Hepatocyte (in vitro differentiated cells): ENCODE results near the gene GUCY1A2. TPM values are rescaled to one million over a fixed set of nuclear protein-coding genes. Genes with fewer than 3 reads are reported as not detected.

ENCODE experiments used
- DNase-seq: peaks from one replicate; pipeline ENCODE4 v3.0.0-alpha.2; 2016; ENCODE audit warnings: low spot score
- H2AFZ ChIP-seq: fragments of 200-600 bp; sonication (generic); 2 replicates; pipeline ENCODE4 v1.6.0; 2016; ENCODE audit warnings: antibody characterized with exemption, mild to moderate bottlenecking
- H3K27ac ChIP-seq: fragments of 200-600 bp; sonication (generic); 2 replicates; pipeline ENCODE4 v1.5.1; 2016; ENCODE audit warnings: mild to moderate bottlenecking
- H3K27me3 ChIP-seq: fragments of 200-600 bp; sonication (generic); 2 replicates; pipeline ENCODE4 v1.6.1; 2016
- H3K36me3 ChIP-seq: fragments of 200-600 bp; sonication (generic); replicated peaks from 2 replicates; pipeline ENCODE4 v1.5.1; 2016; ENCODE audit warnings: low read depth; ENCODE audit not compliant: insufficient read depth
- H3K4me1 ChIP-seq: fragments of 200-600 bp; sonication (generic); 2 replicates; pipeline ENCODE4 v1.5.1; 2016; ENCODE audit warnings: mild to moderate bottlenecking, moderate library complexity; ENCODE audit not compliant: insufficient read depth
- H3K4me2 ChIP-seq: fragments of 200-600 bp; sonication (generic); 2 replicates; pipeline ENCODE4 v1.6.0; 2016
- H3K4me3 ChIP-seq: fragments of 200-600 bp; sonication (generic); 2 replicates; pipeline ENCODE4 v1.5.1; 2016; ENCODE audit warnings: mild to moderate bottlenecking
- H3K79me2 ChIP-seq: fragments of 200-600 bp; sonication (generic); 2 replicates; pipeline ENCODE4 v1.6.0; 2017; ENCODE audit warnings: mild to moderate bottlenecking
- H3K9me2 ChIP-seq: fragments of 200-600 bp; sonication (generic); replicated peaks from 2 replicates; pipeline ENCODE4 v1.6.0; 2017; ENCODE audit warnings: mild to moderate bottlenecking; ENCODE audit not compliant: insufficient read depth
- H3K9me3 ChIP-seq: fragments of 200-600 bp; sonication (generic); 2 replicates; pipeline ENCODE4 v1.5.1; 2016; ENCODE audit warnings: low read depth, mild to moderate bottlenecking
- H4K20me1 ChIP-seq: fragments of 200-600 bp; sonication (generic); 2 replicates; pipeline ENCODE4 v1.6.0; 2016; ENCODE audit warnings: mild to moderate bottlenecking; ENCODE audit not compliant: insufficient read depth, poor library complexity, severe bottlenecking
- EZH2 ChIP-seq: fragments of 200-600 bp; sonication (generic); IDR thresholded peaks from 2 replicates; pipeline ENCODE4 v1.6.1; 2016; ENCODE audit warnings: antibody characterized with exemption, mild to moderate bottlenecking, borderline replicate concordance
- EZH2phosphoT487 ChIP-seq: fragments of 200-600 bp; sonication (generic); IDR thresholded peaks from one replicate; pipeline ENCODE4 v1.6.1; 2018; ENCODE audit warnings: antibody characterized with exemption, mild to moderate bottlenecking, low read depth, moderate library complexity; ENCODE audit not compliant: unreplicated experiment, severe bottlenecking
- WGBS: methylation state at CpG from one replicate; pipeline ENCODE4 v1.1.6; 2016; ENCODE audit warnings: low lambda C conversion rate; ENCODE audit errors: missing lambda C conversion rate; 5-methylcytosine and 5-hydroxymethylcytosine counted together
- polyA plus RNA-seq: library from polyadenylated mRNA; unstranded; fragments of >200 nt; fragmentation: Nextera tagmentation; extraction: Ambion mirVana; gene quantifications from 2 replicates; pipeline ENCODE4 v1.2.1, GENCODE V29; 2016
- total RNA-seq: library from RNA; depleted of rRNA; stranded (reverse); fragments of >200 nt; gene quantifications from 2 replicates; pipeline ENCODE4 v1.2.3, GENCODE V29; 2014
- TF ChIP-seq, protein P1 (sequence below): fragments of 200-600 bp; sonication (generic); IDR thresholded peaks from 2 replicates; pipeline ENCODE4 v1.5.1; 2016; ENCODE audit warnings: antibody characterized with exemption, mild to moderate bottlenecking; ENCODE audit not compliant: poor library complexity

GUCY1A2 gene
- total and polyA plus RNA-seq, 2 experiments from 2014 or later = 3.3 to 9.1 TPM

DNA sequence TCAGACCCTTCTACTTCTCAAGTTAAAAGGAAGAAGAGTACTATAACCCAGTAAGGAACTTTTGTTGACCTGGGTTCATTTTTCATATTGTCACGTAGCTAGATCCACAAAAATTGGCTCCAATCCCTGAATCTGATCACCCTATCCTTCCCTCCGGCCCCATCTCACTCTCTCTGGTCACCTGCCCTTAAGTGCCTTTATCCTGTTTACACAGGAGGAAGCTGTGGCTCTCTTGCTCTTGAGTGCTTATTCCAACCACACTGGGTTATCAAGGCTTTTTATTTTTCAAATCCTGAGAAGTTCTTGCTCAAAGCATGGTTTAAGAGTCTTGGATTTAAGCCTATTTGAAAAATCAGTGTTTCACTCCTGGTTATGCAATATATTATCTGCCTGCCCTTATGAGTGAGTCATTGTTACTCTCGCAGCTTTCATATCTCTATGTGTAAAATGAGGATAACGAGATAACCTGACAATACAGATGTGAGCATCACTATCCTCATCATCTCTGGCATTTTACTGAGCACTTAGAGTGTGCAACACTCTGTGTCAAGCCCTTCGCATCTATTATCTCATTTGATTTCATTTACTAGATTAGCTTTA, 293.9 kb downstream of the GUCY1A2 start:
- DNase-seq = no peak

DNA sequence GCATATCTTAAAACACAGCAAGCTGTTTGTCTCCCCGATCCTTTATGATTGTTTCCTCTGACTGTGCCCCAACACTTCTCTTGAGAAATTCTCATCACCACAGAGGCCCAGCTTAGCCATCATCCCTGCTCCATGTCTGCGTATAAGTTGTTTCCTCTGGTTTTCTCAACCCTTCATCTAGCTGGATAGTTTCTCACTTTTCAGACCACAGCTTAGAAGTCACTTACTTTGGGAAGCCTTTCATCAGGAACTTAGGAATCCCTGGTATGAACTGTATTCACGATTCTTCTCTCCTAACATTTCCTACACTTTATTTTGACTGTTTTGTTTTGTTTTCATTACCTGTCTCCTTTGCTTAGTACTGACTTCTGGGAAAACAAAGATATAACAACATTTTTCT, 295.2 kb downstream of the GUCY1A2 start:
- Histone ChIP-seq H3K4me2 (no peak overlapping the region), H3K79me2 (no peaks in the 10 kb centered on the region), H3K4me1 (no peaks in the 10 kb centered on the region), H3K9me2 (no peaks in the 10 kb centered on the region), H3K27ac (no peak overlapping the region), H3K9me3 (no peaks in the 10 kb centered on the region), H2AFZ (no peak overlapping the region), H3K4me3 (no peak overlapping the region), H3K36me3 (no peaks in the 10 kb centered on the region), H4K20me1 (no peaks in the 10 kb centered on the region), H3K27me3 (no peaks in the 10 kb centered on the region)
- no peak for DNase-seq
- no peak for TF ChIP-seq EZH2phosphoT487
- TF ChIP-seq, protein P1, sequence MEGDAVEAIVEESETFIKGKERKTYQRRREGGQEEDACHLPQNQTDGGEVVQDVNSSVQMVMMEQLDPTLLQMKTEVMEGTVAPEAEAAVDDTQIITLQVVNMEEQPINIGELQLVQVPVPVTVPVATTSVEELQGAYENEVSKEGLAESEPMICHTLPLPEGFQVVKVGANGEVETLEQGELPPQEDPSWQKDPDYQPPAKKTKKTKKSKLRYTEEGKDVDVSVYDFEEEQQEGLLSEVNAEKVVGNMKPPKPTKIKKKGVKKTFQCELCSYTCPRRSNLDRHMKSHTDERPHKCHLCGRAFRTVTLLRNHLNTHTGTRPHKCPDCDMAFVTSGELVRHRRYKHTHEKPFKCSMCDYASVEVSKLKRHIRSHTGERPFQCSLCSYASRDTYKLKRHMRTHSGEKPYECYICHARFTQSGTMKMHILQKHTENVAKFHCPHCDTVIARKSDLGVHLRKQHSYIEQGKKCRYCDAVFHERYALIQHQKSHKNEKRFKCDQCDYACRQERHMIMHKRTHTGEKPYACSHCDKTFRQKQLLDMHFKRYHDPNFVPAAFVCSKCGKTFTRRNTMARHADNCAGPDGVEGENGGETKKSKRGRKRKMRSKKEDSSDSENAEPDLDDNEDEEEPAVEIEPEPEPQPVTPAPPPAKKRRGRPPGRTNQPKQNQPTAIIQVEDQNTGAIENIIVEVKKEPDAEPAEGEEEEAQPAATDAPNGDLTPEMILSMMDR = no peak
- no peak for TF ChIP-seq EZH2
- 68% methylated on average over 3 of the region's 3 CpGs for WGBS

More for the DNA sequence above, 293.9 kb downstream of the GUCY1A2 start:
- Histone ChIP-seq H3K36me3 (no peaks in the 10 kb centered on the region), H3K9me2 (no peaks in the 10 kb centered on the region), H3K27ac (no peak overlapping the region), H3K79me2 (no peaks in the 10 kb centered on the region), H3K4me3 (no peak overlapping the region), H3K9me3 (no peaks in the 10 kb centered on the region), H3K4me2 (no peak overlapping the region), H3K27me3 (no peaks in the 10 kb centered on the region), H2AFZ (no peak overlapping the region), H3K4me1 (no peaks in the 10 kb centered on the region), H4K20me1 (no peaks in the 10 kb centered on the region)
- 73% methylated on average over 5 of the region's 5 CpGs for WGBS
- TF ChIP-seq EZH2phosphoT487 = no peak

DNA sequence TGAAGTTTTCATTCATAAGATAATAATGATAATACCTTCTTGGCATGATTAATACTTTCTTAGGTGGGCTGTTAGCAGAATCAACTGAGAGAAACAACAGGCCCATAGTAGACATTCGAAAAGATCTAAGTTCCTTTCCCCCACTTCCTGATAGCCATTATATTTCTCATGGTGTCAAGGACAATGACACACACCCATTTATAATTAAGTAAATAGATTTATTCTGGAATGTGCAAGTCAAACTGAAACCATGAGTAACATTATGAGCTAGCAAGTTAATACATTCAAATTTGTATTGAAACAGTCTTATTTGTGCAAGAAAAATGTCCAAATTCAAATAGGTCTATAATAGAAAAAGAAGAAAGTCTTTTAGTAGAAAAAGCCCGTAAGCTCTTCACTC, 301.1 kb downstream of the GUCY1A2 start:
- H3K79me2 ChIP-seq = no peaks in the 10 kb centered on the region
- H3K27ac ChIP-seq = no peak overlapping the region
- no peaks in the 10 kb centered on the region for H3K4me1 ChIP-seq
- no peaks in the 10 kb centered on the region for H3K9me2 ChIP-seq
- WGBS = 69% methylated on average over 2 of the region's 2 CpGs
- H2AFZ ChIP-seq = no peak overlapping the region
- H3K9me3 ChIP-seq = no peaks in the 10 kb centered on the region
- no peak overlapping the region for H3K4me3 ChIP-seq
- H4K20me1 ChIP-seq = no peaks in the 10 kb centered on the region
- TF ChIP-seq EZH2phosphoT487 (no peak), EZH2 (no peak)
- TF ChIP-seq, protein P1 = no peak
- H3K36me3 ChIP-seq = no peaks in the 10 kb centered on the region
- no peak for DNase-seq
- no peak overlapping the region for H3K4me2 ChIP-seq
- no peaks in the 10 kb centered on the region for H3K27me3 ChIP-seq

GRCh38 chr11:106714199-106714598, 304.1 kb downstream of the GUCY1A2 start:
- no peaks in the 10 kb centered on the region for H3K36me3 ChIP-seq
- H3K9me3 ChIP-seq = no peaks in the 10 kb centered on the region
- no peaks in the 10 kb centered on the region for H3K9me2 ChIP-seq
- TF ChIP-seq EZH2 (no peak), EZH2phosphoT487 (no peak)
- TF ChIP-seq, protein P1 = no peak
- no peaks in the 10 kb centered on the region for H3K27me3 ChIP-seq
- no peak for DNase-seq
- H3K4me1 ChIP-seq = no peaks in the 10 kb centered on the region
- WGBS = 88% methylated on average over 1 of the region's 1 CpG
- no peaks in the 10 kb centered on the region for H3K79me2 ChIP-seq
- H2AFZ ChIP-seq = no peak overlapping the region
- H3K4me3 ChIP-seq = no peak overlapping the region
- H3K4me2 ChIP-seq = no peak overlapping the region
- no peaks in the 10 kb centered on the region for H4K20me1 ChIP-seq
- no peak overlapping the region for H3K27ac ChIP-seq
